Suprapubic skin (tissue), 4 donors: ENCODE measurements around the gene EML4.

Source experiments
- EP300 ChIP-seq: sonication (generic); formaldehyde crosslinking; IDR thresholded peaks from one replicate; pipeline ENCODE4 v1.6.1; 2017; ENCODE audit warnings: antibody characterized with exemption
- POLR2AphosphoS5 ChIP-seq, 3 donors: sonication (generic); formaldehyde crosslinking; IDR thresholded peaks; one replicate each; pipeline ENCODE4 v1.6.1; 2017; ENCODE audit warnings: antibody characterized with exemption in 3 of 3
- TF ChIP-seq, protein P1 (sequence below), 2 donors: fragments of 200-600 bp in 1 of 2; fragments of 450-650 bp in 1 of 2; sonication (generic) in 1 of 2; IDR thresholded peaks; one replicate each; pipeline ENCODE4 v1.5.1; 2016 to 2019; ENCODE audit warnings: antibody characterized with exemption in 2 of 2, mild to moderate bottlenecking in 1 of 2, moderate library complexity in 1 of 2

DNA sequence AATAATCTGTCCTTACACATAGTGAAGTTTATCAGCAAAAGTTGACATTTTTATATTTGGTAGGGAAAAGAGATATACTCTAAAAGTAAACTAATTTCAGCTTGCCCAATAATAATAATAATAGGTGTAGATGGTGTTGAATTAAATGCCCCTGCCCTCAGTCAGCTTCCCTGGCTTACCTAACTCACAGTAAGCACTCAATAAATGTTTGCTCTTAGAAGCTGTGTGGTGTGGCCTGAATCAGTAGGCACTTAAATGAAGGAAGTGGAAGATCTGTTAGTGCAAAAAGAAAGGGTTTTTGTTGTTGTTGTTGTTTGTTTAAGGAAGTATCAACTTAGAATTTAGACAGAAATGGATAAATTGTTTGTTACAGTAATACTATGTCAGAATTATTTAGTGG, 36.2 kb downstream of the EML4 start:
- TF ChIP-seq POLR2AphosphoS5 (IDR thresholded peaks at IDR 0.05) (no peak), EP300 (no peak)
- TF ChIP-seq, protein P1, sequence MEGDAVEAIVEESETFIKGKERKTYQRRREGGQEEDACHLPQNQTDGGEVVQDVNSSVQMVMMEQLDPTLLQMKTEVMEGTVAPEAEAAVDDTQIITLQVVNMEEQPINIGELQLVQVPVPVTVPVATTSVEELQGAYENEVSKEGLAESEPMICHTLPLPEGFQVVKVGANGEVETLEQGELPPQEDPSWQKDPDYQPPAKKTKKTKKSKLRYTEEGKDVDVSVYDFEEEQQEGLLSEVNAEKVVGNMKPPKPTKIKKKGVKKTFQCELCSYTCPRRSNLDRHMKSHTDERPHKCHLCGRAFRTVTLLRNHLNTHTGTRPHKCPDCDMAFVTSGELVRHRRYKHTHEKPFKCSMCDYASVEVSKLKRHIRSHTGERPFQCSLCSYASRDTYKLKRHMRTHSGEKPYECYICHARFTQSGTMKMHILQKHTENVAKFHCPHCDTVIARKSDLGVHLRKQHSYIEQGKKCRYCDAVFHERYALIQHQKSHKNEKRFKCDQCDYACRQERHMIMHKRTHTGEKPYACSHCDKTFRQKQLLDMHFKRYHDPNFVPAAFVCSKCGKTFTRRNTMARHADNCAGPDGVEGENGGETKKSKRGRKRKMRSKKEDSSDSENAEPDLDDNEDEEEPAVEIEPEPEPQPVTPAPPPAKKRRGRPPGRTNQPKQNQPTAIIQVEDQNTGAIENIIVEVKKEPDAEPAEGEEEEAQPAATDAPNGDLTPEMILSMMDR (IDR thresholded peaks at IDR 0.05), result no peak
